ENCODE measurements around the gene PALD1. TPM values are rescaled to one million over a fixed set of nuclear protein-coding genes. Genes with fewer than 3 reads are reported as not detected.
A peak's percentile ranks its signal among the peaks of the same experiment; 100 is the strongest.
"Not testable (repeated sequence)": the region's sequence is repeated elsewhere in the genome, so short reads cannot be mapped to it uniquely, and the experiment has no call there.

PALD1 gene
- polyA plus RNA-seq, 2 donors = 2.1 to 3.4 TPM

GRCh38 chr10:70480239-70480861, 1.8 kb downstream of the PALD1 start:
- no peaks in the 10 kb centered on the region for H3K36me3 ChIP-seq (ENCODE audit: control insufficient read depth in 2 of 2, insufficient read depth in 2 of 2, low read length in 1 of 2)
- H3K4me1 ChIP-seq (ENCODE audit: control insufficient read depth in 2 of 2, insufficient read depth in 2 of 2, low read length in 1 of 2) = peaks cover 4 to 22% of the 10 kb centered on the region in 2 donors
- H3K4me3 ChIP-seq (ENCODE audit: low read depth in 1 of 2, low read length in 2 of 2) = no peak overlapping the region
- H3K27ac ChIP-seq (ENCODE audit: low read depth in 2 of 2, low read length in 1 of 2) = no peak overlapping the region
- WGBS, 2 donors = 36 to 38% methylated on average over 9 of the region's 9 CpGs
- H3K9me3 ChIP-seq (ENCODE audit: control insufficient read depth in 2 of 2, insufficient read depth in 1 of 2, low read depth in 1 of 2, low read length in 1 of 2) = no peaks in the 10 kb centered on the region
- H3K27me3 ChIP-seq (ENCODE audit: control insufficient read depth in 1 of 2, insufficient read depth in 2 of 2, low read length in 2 of 2) = no peaks in the 10 kb centered on the region

- no peak overlapping the region for H3K4me3 ChIP-seq (ENCODE audit: low read depth in 1 of 2, low read length in 2 of 2)
- peaks cover 4 to 21% of the 10 kb centered on the region in 2 donors for H3K4me1 ChIP-seq (ENCODE audit: control insufficient read depth in 2 of 2, insufficient read depth in 2 of 2, low read length in 1 of 2)
- WGBS, 2 donors = 73 to 80% methylated on average over 9 of the region's 9 CpGs
Measured at GRCh38 chr10:70481105-70481504, 2.5 kb downstream of the PALD1 start.

GRCh38 chr10:70481831-70482530, 3.4 kb downstream of the PALD1 start:
- no peaks in the 10 kb centered on the region for H3K9me3 ChIP-seq (ENCODE audit: control insufficient read depth in 2 of 2, insufficient read depth in 1 of 2, low read depth in 1 of 2, low read length in 1 of 2)

More at GRCh38 chr10:70481105-70481504, 2.5 kb downstream of the PALD1 start:
- no peak overlapping the region for H3K27ac ChIP-seq (ENCODE audit: low read depth in 2 of 2, low read length in 1 of 2)
- H3K9me3 ChIP-seq (ENCODE audit: control insufficient read depth in 2 of 2, insufficient read depth in 1 of 2, low read depth in 1 of 2, low read length in 1 of 2) = no peaks in the 10 kb centered on the region
- no peaks in the 10 kb centered on the region for H3K27me3 ChIP-seq (ENCODE audit: control insufficient read depth in 1 of 2, insufficient read depth in 2 of 2, low read length in 2 of 2)
- H3K36me3 ChIP-seq (ENCODE audit: control insufficient read depth in 2 of 2, insufficient read depth in 2 of 2, low read length in 1 of 2) = no peaks in the 10 kb centered on the region

GRCh38 chr10:70482982-70483760, 4.6 kb downstream of the PALD1 start:
- Histone ChIP-seq H3K27ac (ENCODE audit: low read depth in 2 of 2, low read length in 1 of 2) (peak overlapping the region in 1 of 2 donors; percentile 57), H3K27me3 (ENCODE audit: control insufficient read depth in 1 of 2, insufficient read depth in 2 of 2, low read length in 2 of 2) (no peaks in the 10 kb centered on the region), H3K4me1 (ENCODE audit: control insufficient read depth in 2 of 2, insufficient read depth in 2 of 2, low read length in 1 of 2) (peaks cover under 1 to 9% of the 10 kb centered on the region in 2 donors), H3K4me3 (ENCODE audit: low read depth in 1 of 2, low read length in 2 of 2) (no peak overlapping the region), H3K9me3 (ENCODE audit: control insufficient read depth in 2 of 2, insufficient read depth in 1 of 2, low read depth in 1 of 2, low read length in 1 of 2) (no peaks in the 10 kb centered on the region), H3K36me3 (ENCODE audit: control insufficient read depth in 2 of 2, insufficient read depth in 2 of 2, low read length in 1 of 2) (peaks cover 0 to 2% of the 10 kb centered on the region in 2 donors)
- WGBS, 2 donors = 54 to 73% methylated on average over 8 of the region's 8 CpGs

More at GRCh38 chr10:70481831-70482530, 3.4 kb downstream of the PALD1 start:
- H3K27me3 ChIP-seq (ENCODE audit: control insufficient read depth in 1 of 2, insufficient read depth in 2 of 2, low read length in 2 of 2) = no peaks in the 10 kb centered on the region
- peaks cover 0 to 2% of the 10 kb centered on the region in 2 donors for H3K36me3 ChIP-seq (ENCODE audit: control insufficient read depth in 2 of 2, insufficient read depth in 2 of 2, low read length in 1 of 2)
- no peak overlapping the region for H3K4me3 ChIP-seq (ENCODE audit: low read depth in 1 of 2, low read length in 2 of 2)
- WGBS, 2 donors = 47 to 62% methylated on average over 7 of the region's 7 CpGs
- H3K27ac ChIP-seq (ENCODE audit: low read depth in 2 of 2, low read length in 1 of 2) = peak overlapping the region; percentile 8 to 33
- H3K4me1 ChIP-seq (ENCODE audit: control insufficient read depth in 2 of 2, insufficient read depth in 2 of 2, low read length in 1 of 2) = peaks cover 4 to 17% of the 10 kb centered on the region in 2 donors

GRCh38 chr10:70483872-70484271, 5.3 kb downstream of the PALD1 start:
- H3K27ac ChIP-seq (ENCODE audit: low read depth in 2 of 2, low read length in 1 of 2); H3K27me3 ChIP-seq (ENCODE audit: control insufficient read depth in 1 of 2, insufficient read depth in 2 of 2, low read length in 2 of 2); H3K4me3 ChIP-seq (ENCODE audit: low read depth in 1 of 2, low read length in 2 of 2); H3K9me3 ChIP-seq (ENCODE audit: control insufficient read depth in 2 of 2, insufficient read depth in 1 of 2, low read depth in 1 of 2, low read length in 1 of 2); H3K4me1 ChIP-seq (ENCODE audit: control insufficient read depth in 2 of 2, insufficient read depth in 2 of 2, low read length in 1 of 2); H3K36me3 ChIP-seq (ENCODE audit: control insufficient read depth in 2 of 2, insufficient read depth in 2 of 2, low read length in 1 of 2): not testable (repeated sequence)
- 91 to 95% methylated on average over 6 of the region's 6 CpGs for WGBS, 2 donors

GRCh38 chr10:70487824-70488223, 9.3 kb downstream of the PALD1 start:
- Histone ChIP-seq H3K27ac (ENCODE audit: low read depth in 2 of 2, low read length in 1 of 2) (no peak overlapping the region), H3K4me3 (ENCODE audit: low read depth in 1 of 2, low read length in 2 of 2) (no peak overlapping the region), H3K27me3 (ENCODE audit: control insufficient read depth in 1 of 2, insufficient read depth in 2 of 2, low read length in 2 of 2) (no peaks in the 10 kb centered on the region), H3K36me3 (ENCODE audit: control insufficient read depth in 2 of 2, insufficient read depth in 2 of 2, low read length in 1 of 2) (peaks cover 0 to 2% of the 10 kb centered on the region in 2 donors), H3K4me1 (ENCODE audit: control insufficient read depth in 2 of 2, insufficient read depth in 2 of 2, low read length in 1 of 2) (peaks cover 0 to 2% of the 10 kb centered on the region in 2 donors), H3K9me3 (ENCODE audit: control insufficient read depth in 2 of 2, insufficient read depth in 1 of 2, low read depth in 1 of 2, low read length in 1 of 2) (no peaks in the 10 kb centered on the region)
- WGBS, 2 donors = 83 to 90% methylated on average over 3 of the region's 3 CpGs

- H3K27me3 ChIP-seq (ENCODE audit: control insufficient read depth in 1 of 2, insufficient read depth in 2 of 2, low read length in 2 of 2) = no peaks in the 10 kb centered on the region
- no peaks in the 10 kb centered on the region for H3K9me3 ChIP-seq (ENCODE audit: control insufficient read depth in 2 of 2, insufficient read depth in 1 of 2, low read depth in 1 of 2, low read length in 1 of 2)
- WGBS, 2 donors = 93% methylated on average over 4 of the region's 4 CpGs
- no peak overlapping the region for H3K4me3 ChIP-seq (ENCODE audit: low read depth in 1 of 2, low read length in 2 of 2)
- H3K4me1 ChIP-seq (ENCODE audit: control insufficient read depth in 2 of 2, insufficient read depth in 2 of 2, low read length in 1 of 2) = peaks cover 2 to 3% of the 10 kb centered on the region in 2 donors
- no peak overlapping the region for H3K27ac ChIP-seq (ENCODE audit: low read depth in 2 of 2, low read length in 1 of 2)
- H3K36me3 ChIP-seq (ENCODE audit: control insufficient read depth in 2 of 2, insufficient read depth in 2 of 2, low read length in 1 of 2) = peaks cover 0 to 2% of the 10 kb centered on the region in 2 donors
Measured at GRCh38 chr10:70490142-70490541, 11.6 kb downstream of the PALD1 start.

- Histone ChIP-seq H3K4me1 (ENCODE audit: control insufficient read depth in 2 of 2, insufficient read depth in 2 of 2, low read length in 1 of 2) (peaks cover 0 to 3% of the 10 kb centered on the region in 2 donors), H3K27ac (ENCODE audit: low read depth in 2 of 2, low read length in 1 of 2) (no peak overlapping the region), H3K27me3 (ENCODE audit: control insufficient read depth in 1 of 2, insufficient read depth in 2 of 2, low read length in 2 of 2) (no peaks in the 10 kb centered on the region), H3K9me3 (ENCODE audit: control insufficient read depth in 2 of 2, insufficient read depth in 1 of 2, low read depth in 1 of 2, low read length in 1 of 2) (no peaks in the 10 kb centered on the region), H3K36me3 (ENCODE audit: control insufficient read depth in 2 of 2, insufficient read depth in 2 of 2, low read length in 1 of 2) (peaks cover 0 to 2% of the 10 kb centered on the region in 2 donors), H3K4me3 (ENCODE audit: low read depth in 1 of 2, low read length in 2 of 2) (no peak overlapping the region)
- WGBS, 2 donors = 94 to 95% methylated on average over 2 of the region's 2 CpGs
Measured at GRCh38 chr10:70491614-70492013, 13.0 kb downstream of the PALD1 start.

GRCh38 chr10:70492786-70493659, 14.5 kb downstream of the PALD1 start:
- no peaks in the 10 kb centered on the region for H3K27me3 ChIP-seq (ENCODE audit: control insufficient read depth in 1 of 2, insufficient read depth in 2 of 2, low read length in 2 of 2)
- no peaks in the 10 kb centered on the region for H3K36me3 ChIP-seq (ENCODE audit: control insufficient read depth in 2 of 2, insufficient read depth in 2 of 2, low read length in 1 of 2)
- H3K9me3 ChIP-seq (ENCODE audit: control insufficient read depth in 2 of 2, insufficient read depth in 1 of 2, low read depth in 1 of 2, low read length in 1 of 2) = peaks cover 0 to 3% of the 10 kb centered on the region in 2 donors
- H3K27ac ChIP-seq (ENCODE audit: low read depth in 2 of 2, low read length in 1 of 2) = no peak overlapping the region
- 77 to 79% methylated on average over 10 of the region's 10 CpGs for WGBS, 2 donors
- H3K4me1 ChIP-seq (ENCODE audit: control insufficient read depth in 2 of 2, insufficient read depth in 2 of 2, low read length in 1 of 2) = peaks cover 0 to 3% of the 10 kb centered on the region in 2 donors
- no peak overlapping the region for H3K4me3 ChIP-seq (ENCODE audit: low read depth in 1 of 2, low read length in 2 of 2)

Measured in esophagus (tissue), 2 donors.